C4-2B (cell line): ENCODE data around the gene EDDM3A.

ENCODE experiments used
- ZFX ChIP-seq: fragments of 450-650 bp; IDR thresholded peaks from 2 replicates; pipeline ENCODE4 v1.6.1; 2017
- TF ChIP-seq, protein P1 (sequence below): fragments of 450-650 bp; conservative IDR thresholded peaks from 2 replicates; pipeline ENCODE4 v1.5.1; 2017; ENCODE audit warnings: mild to moderate bottlenecking

DNA sequence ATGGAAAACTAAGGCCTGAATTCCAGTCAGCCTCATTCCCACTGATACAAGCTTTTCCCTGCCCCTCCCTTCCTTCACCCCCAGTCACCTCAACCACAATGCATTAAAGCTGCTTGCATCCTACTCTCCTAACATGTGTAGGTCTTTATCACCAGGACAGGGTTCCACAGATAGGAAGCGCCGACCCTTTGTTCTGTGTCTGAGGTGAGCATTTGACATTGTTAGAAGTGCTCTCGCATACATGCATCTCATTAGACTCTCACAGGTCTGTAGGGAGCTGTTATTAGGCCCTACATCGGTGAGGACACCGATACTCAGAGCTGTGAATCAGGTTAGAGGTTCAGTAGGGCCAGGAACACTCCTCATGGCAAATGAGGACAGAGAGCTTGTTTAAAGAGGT is 13.2 kb upstream of the EDDM3A start:
- TF ChIP-seq, protein P1, sequence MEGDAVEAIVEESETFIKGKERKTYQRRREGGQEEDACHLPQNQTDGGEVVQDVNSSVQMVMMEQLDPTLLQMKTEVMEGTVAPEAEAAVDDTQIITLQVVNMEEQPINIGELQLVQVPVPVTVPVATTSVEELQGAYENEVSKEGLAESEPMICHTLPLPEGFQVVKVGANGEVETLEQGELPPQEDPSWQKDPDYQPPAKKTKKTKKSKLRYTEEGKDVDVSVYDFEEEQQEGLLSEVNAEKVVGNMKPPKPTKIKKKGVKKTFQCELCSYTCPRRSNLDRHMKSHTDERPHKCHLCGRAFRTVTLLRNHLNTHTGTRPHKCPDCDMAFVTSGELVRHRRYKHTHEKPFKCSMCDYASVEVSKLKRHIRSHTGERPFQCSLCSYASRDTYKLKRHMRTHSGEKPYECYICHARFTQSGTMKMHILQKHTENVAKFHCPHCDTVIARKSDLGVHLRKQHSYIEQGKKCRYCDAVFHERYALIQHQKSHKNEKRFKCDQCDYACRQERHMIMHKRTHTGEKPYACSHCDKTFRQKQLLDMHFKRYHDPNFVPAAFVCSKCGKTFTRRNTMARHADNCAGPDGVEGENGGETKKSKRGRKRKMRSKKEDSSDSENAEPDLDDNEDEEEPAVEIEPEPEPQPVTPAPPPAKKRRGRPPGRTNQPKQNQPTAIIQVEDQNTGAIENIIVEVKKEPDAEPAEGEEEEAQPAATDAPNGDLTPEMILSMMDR, result no peak
- no peak for TF ChIP-seq ZFX
